ENCODE results near the gene CADPS2. TPM values are rescaled to one million over a fixed set of nuclear protein-coding genes. Genes with fewer than 3 reads are reported as not detected.

The CADPS2 gene
- total RNA-seq, 2 donors from 2014 or later = not detected

- DNase-seq (ENCODE audit: low spot score in 2 of 2) (no peak), ATAC-seq (no peak)
- Mint-ChIP-seq H3K27ac (no peak overlapping the region), H3K36me3 (peaks cover 0 to 8% of the 10 kb centered on the region in 2 donors), H3K9me3 (peaks cover 13 to 17% of the 10 kb centered on the region in 2 donors)
Observed at GRCh38 chr7:122831436-122831835, 54.8 kb downstream of the CADPS2 start.

DNA sequence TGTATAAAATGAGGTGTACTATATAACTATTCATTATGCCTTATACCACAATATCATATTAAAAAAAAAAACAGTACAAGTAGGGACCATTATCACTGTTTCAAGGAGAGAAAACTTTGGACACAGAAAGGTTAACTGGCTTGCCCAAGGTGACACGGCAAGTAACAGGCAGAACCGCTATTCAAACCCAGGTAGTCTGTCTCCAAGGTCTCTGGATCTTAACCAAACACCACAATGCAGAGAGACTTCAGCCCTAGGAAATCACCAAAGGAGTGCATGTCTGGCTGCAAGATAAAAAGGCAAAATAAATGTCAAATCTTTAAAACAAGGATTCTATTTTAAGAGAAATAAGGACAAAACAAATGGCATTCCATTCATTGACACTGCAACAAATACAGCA is 56.3 kb downstream of the CADPS2 start:
- Mint-ChIP-seq H3K27ac (no peak overlapping the region), H3K9me3 (peaks cover 9 to 10% of the 10 kb centered on the region in 2 donors), H3K36me3 (peaks cover 0 to 4% of the 10 kb centered on the region in 2 donors)
- DNase-seq (ENCODE audit: low spot score in 2 of 2) = no peak
- ATAC-seq = no peak

GRCh38 chr7:122827763-122828162 is 58.5 kb downstream of the CADPS2 start:
- H3K9me3 Mint-ChIP-seq = peaks cover 4% of the 10 kb centered on the region in 2 donors
- H3K36me3 Mint-ChIP-seq = peaks cover 0 to 4% of the 10 kb centered on the region in 2 donors
- DNase-seq (ENCODE audit: low spot score in 2 of 2) (no peak), ATAC-seq (no peak)
- H3K27ac Mint-ChIP-seq = no peak overlapping the region

GRCh38 chr7:122813845-122814244 is 72.4 kb downstream of the CADPS2 start:
- Mint-ChIP-seq H3K36me3 (no peaks in the 10 kb centered on the region), H3K9me3 (peaks cover 0 to 10% of the 10 kb centered on the region in 2 donors), H3K27ac (no peak overlapping the region)
- no peak for DNase-seq (ENCODE audit: low spot score in 2 of 2)
- ATAC-seq = no peak

DNA sequence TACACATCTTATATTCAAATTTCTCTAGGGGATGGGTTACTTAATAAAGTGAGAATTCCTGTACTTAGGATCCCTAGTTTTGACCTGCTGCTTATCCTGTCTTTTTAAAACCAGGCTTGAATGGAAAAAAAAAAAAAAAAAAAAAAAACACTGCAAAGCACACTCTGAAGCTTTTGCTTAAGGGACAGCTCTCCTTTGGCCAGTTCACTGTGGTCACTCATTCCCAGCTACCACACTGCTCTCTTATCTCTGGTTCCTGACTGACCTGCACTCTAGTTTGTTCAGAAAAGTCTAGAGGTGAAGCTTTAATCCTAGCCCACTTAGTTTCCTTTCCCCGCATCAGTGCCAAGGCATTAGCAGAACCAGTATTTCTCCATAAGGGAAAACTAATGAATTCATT is 82.4 kb downstream of the CADPS2 start:
- H3K27ac Mint-ChIP-seq = no peak overlapping the region
- no peaks in the 10 kb centered on the region for H3K9me3 Mint-ChIP-seq
- ATAC-seq = no peak
- H3K36me3 Mint-ChIP-seq = no peaks in the 10 kb centered on the region
- DNase-seq (ENCODE audit: low spot score in 2 of 2) = no peak

DNA sequence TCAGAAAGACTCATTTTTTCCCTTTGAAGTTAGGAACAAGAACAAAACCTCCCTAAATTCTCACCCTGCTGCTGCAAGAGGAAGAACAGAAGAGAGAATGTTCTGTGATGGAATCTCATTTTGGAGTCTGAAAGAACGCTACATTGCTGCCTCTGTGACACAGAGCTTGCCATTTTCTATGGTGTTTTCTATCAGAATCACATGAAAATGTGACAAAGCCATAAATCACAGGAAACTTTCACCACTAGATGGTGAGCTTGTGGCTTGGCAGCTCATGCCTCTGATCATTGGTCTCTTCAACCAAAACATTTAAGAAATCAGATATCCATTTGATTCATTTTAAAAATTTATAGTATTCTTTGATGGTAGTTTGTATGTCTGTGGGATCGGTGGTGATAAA is 82.9 kb downstream of the CADPS2 start:
- Mint-ChIP-seq H3K9me3 (no peaks in the 10 kb centered on the region), H3K27ac (no peak overlapping the region), H3K36me3 (no peaks in the 10 kb centered on the region)
- ATAC-seq (no peak), DNase-seq (ENCODE audit: low spot score in 2 of 2) (no peak)

GRCh38 chr7:122802301-122802751 is 83.9 kb downstream of the CADPS2 start:
- no peak overlapping the region for H3K27ac Mint-ChIP-seq
- no peak for ATAC-seq
- H3K9me3 Mint-ChIP-seq = no peaks in the 10 kb centered on the region
- H3K36me3 Mint-ChIP-seq = no peaks in the 10 kb centered on the region
- no peak for DNase-seq (ENCODE audit: low spot score in 2 of 2)

GRCh38 chr7:122791959-122792545 is 94.2 kb downstream of the CADPS2 start:
- no peak overlapping the region for H3K27ac Mint-ChIP-seq
- H3K9me3 Mint-ChIP-seq = peaks cover 8 to 24% of the 10 kb centered on the region in 2 donors
- no peak for ATAC-seq
- H3K36me3 Mint-ChIP-seq = no peaks in the 10 kb centered on the region
- DNase-seq (ENCODE audit: low spot score in 2 of 2) = no peak

DNA sequence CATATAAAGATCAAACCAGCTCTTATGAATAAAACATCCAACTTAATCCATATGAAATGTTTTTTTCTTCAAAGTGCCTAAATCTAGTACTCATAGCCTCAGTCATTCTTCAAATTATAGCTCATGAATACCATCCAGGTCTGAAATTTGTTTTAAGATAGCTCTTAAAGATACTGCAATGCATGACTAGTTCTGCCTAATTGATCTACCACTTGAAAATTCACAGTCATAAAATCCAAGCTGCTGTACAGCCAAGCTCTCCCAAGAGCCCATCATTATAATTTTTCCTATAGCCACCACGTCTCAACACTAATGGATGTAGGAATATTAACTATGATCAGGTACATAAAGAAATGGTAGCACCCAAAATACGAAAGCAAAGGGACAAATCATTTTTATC is 95.7 kb downstream of the CADPS2 start:
- DNase-seq (ENCODE audit: low spot score in 2 of 2) (no peak), ATAC-seq (no peak)
- Mint-ChIP-seq H3K27ac (no peak overlapping the region), H3K9me3 (peaks cover 5 to 16% of the 10 kb centered on the region in 2 donors), H3K36me3 (no peaks in the 10 kb centered on the region)

GRCh38 chr7:122790132-122790531 is 96.1 kb downstream of the CADPS2 start:
- DNase-seq (ENCODE audit: low spot score in 2 of 2) (no peak), ATAC-seq (no peak)
- Mint-ChIP-seq H3K9me3 (peaks cover 4 to 14% of the 10 kb centered on the region in 2 donors), H3K27ac (no peak overlapping the region), H3K36me3 (no peaks in the 10 kb centered on the region)

DNA sequence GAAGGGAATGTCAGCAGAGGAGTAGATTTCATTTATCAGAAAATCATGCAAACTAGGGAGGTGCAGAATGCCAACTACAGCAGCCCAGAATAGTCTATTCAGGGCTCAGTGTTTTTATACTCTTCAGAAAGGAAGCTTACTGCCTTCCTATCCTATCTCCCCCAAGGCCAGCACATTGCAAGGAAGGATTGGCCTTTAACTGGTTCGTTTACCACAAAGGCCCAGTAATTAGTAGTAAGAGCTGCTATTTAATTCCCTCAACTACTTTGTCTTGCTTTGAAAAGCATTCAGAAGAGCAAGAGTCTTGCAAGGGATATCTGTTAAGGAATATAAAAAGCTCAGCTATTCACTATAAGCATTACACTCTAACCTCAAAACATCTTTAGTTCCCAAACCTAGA is 97.1 kb downstream of the CADPS2 start:
- no peaks in the 10 kb centered on the region for H3K36me3 Mint-ChIP-seq
- peaks cover 3 to 8% of the 10 kb centered on the region in 2 donors for H3K9me3 Mint-ChIP-seq
- H3K27ac Mint-ChIP-seq = no peak overlapping the region
- no peak for DNase-seq (ENCODE audit: low spot score in 2 of 2)
- ATAC-seq = no peak

DNA sequence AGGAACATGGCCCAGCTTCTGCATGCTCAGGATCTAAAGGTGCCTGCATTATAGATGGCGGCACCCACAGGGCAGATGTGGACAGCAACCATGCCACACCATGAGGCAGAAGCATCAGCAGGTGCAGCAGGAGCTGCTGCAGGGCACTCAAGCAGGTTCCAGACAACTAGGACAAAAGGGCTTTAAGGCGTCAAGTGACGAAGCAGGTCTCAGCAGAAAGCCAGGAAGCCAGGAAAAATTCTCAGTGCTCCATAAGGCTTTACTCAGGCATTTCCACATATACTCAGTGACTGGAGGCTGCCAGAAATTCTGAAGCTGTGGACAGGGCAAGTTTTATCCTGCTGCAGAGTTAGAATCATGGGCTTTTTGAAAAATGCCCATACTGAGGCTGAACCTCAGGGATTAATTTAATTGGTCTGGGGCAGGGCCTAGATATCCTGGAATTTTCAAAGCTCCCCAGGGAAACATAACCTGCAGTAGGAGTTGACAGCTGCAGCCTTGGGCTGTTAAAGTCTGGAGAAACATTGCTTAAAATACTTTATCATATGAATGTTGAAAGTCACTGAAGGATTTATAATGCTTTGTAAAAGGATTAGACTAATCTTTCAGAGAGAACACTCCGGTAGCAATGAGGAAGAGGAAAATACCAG is 115.4 kb downstream of the CADPS2 start:
- ATAC-seq = no peak
- DNase-seq (ENCODE audit: low spot score in 2 of 2) = no peak
- peaks cover 0 to 3% of the 10 kb centered on the region in 2 donors for H3K36me3 Mint-ChIP-seq
- peaks cover 5 to 17% of the 10 kb centered on the region in 2 donors for H3K9me3 Mint-ChIP-seq
- no peak overlapping the region for H3K27ac Mint-ChIP-seq

GRCh38 chr7:122768827-122769226 is 117.4 kb downstream of the CADPS2 start:
- Mint-ChIP-seq H3K27ac (no peak overlapping the region), H3K9me3 (peaks cover 11 to 22% of the 10 kb centered on the region in 2 donors), H3K36me3 (no peaks in the 10 kb centered on the region)
- ATAC-seq (no peak), DNase-seq (ENCODE audit: low spot score in 2 of 2) (no peak)

DNA sequence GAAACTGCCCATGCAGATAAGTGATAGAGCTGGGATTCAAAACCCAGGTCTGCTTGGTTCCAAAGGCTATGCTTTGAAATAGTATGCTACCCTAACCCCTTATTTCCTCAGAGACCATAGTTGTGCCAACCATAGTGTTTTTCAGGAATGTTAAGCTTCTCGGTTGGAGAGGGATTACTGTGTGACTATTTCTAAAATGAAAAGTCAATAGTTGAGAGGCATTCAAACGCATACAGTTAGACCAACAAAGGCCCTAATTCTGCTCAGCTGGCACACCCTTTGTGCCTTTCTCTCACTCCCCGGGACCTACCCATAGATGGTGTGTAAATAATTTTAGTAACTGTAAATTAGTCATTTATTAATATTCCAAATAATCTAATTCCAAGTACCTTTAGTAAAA is 118.9 kb downstream of the CADPS2 start:
- ATAC-seq = no peak
- H3K36me3 Mint-ChIP-seq = no peaks in the 10 kb centered on the region
- DNase-seq (ENCODE audit: low spot score in 2 of 2) = no peak
- no peak overlapping the region for H3K27ac Mint-ChIP-seq
- peaks cover 15 to 32% of the 10 kb centered on the region in 2 donors for H3K9me3 Mint-ChIP-seq

DNA sequence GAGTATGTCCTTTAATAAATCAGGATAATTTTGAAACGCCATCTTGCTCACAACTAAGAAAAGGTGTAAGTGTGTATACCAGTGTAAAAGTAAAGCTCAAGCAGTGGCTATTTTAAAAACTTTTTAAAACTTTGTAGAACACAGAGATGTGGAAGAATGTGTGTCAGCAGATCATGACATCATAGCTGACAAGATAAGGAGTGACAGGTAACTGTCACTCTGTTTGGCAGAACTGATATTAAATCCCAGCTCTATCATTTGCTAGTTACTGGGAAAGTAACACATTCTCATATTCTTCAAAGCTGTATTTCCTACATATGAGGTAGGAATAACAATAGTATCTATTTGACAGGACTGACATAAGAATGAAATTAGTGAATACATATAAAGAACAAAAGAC is 119.7 kb downstream of the CADPS2 start:
- H3K27ac Mint-ChIP-seq = no peak overlapping the region
- DNase-seq (ENCODE audit: low spot score in 2 of 2) (no peak), ATAC-seq (no peak)
- no peaks in the 10 kb centered on the region for H3K36me3 Mint-ChIP-seq
- peaks cover 19 to 32% of the 10 kb centered on the region in 2 donors for H3K9me3 Mint-ChIP-seq

- Mint-ChIP-seq H3K27ac (no peak overlapping the region), H3K9me3 (peaks cover 19 to 27% of the 10 kb centered on the region in 2 donors), H3K36me3 (no peaks in the 10 kb centered on the region)
- no peak for DNase-seq (ENCODE audit: low spot score in 2 of 2)
- no peak for ATAC-seq
Observed at GRCh38 chr7:122764902-122765301, 121.4 kb downstream of the CADPS2 start.

DNA sequence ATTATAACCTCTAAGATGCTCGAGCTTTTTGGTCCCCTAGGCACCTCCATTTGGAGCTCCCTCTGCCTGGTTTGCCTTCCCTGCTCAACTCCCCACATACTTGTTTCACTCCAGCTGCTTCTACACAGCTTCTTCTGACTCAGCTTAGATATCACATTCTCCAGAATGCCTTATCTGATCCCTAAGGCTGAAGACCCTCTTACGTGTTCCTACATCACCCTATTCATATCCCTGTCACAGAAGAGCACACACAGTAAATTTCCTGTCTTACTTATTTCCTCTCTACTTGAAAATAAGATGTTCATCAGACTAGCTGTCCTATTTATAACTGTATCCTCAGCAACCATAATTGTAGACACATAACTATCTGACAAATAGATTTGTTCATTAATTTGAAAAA is 122.2 kb downstream of the CADPS2 start:
- Mint-ChIP-seq H3K27ac (no peak overlapping the region), H3K9me3 (peaks cover 19 to 23% of the 10 kb centered on the region in 2 donors), H3K36me3 (no peaks in the 10 kb centered on the region)
- no peak for DNase-seq (ENCODE audit: low spot score in 2 of 2)
- no peak for ATAC-seq

- ATAC-seq = no peak
- no peaks in the 10 kb centered on the region for H3K36me3 Mint-ChIP-seq
- peaks cover 19 to 22% of the 10 kb centered on the region in 2 donors for H3K9me3 Mint-ChIP-seq
- no peak overlapping the region for H3K27ac Mint-ChIP-seq
- no peak for DNase-seq (ENCODE audit: low spot score in 2 of 2)
Observed at GRCh38 chr7:122762071-122762470, 124.2 kb downstream of the CADPS2 start.
